Activated T-cell treated with anti-CD3 and anti-CD28 coated beads, Interleukin-2, amount 50 U/mL, for 72 hours (primary cell): Measurements from ENCODE around the gene SLIT3. TPM values are rescaled to one million over a fixed set of nuclear protein-coding genes. Genes with fewer than 3 reads are reported as not detected.

Experiments used
- ATAC-seq, 2 donors: fragments of 150-1000 bp; cut with Tn5 transposase; replicated peaks in 1 of 2; 2 replicates each; pipeline ENCODE4 v1.10.0; 2021; ENCODE audit warnings: moderate library complexity in 2 of 2, mild to moderate bottlenecking in 1 of 2
- DNase-seq, 2 donors: peaks; one replicate each; pipeline ENCODE4 v3.0.0; 2021 to 2022; ENCODE audit warnings: mixed read lengths in 1 of 2
- H3K27ac Mint-ChIP-seq: one replicate; pipeline ENCODE4 v1.8.0; 2022; ENCODE audit warnings: mild to moderate bottlenecking, moderate library complexity, mixed read lengths
- H3K27me3 Mint-ChIP-seq: one replicate; pipeline ENCODE4 v1.8.0; 2022; ENCODE audit warnings: low read depth, mixed read lengths
- H3K36me3 Mint-ChIP-seq, 2 donors: one replicate each; pipeline ENCODE4 v1.8.0; 2022; ENCODE audit warnings: mixed read lengths in 2 of 2, mild to moderate bottlenecking in 1 of 2; ENCODE audit not compliant: insufficient read depth in 2 of 2
- H3K4me1 Mint-ChIP-seq: one replicate; pipeline ENCODE4 v1.8.0; 2022; ENCODE audit warnings: low read depth, mixed read lengths
- H3K4me3 Mint-ChIP-seq, 2 donors: one replicate each; pipeline ENCODE4 v1.8.0; 2022; ENCODE audit warnings: mild to moderate bottlenecking in 2 of 2, mixed read lengths in 2 of 2, moderate library complexity in 2 of 2
- H3K9me3 Mint-ChIP-seq, 2 donors: one replicate each; pipeline ENCODE4 v1.8.0; 2022; ENCODE audit warnings: mixed read lengths in 2 of 2
- total RNA-seq, 2 donors: library from RNA; stranded (reverse); gene quantifications; one replicate each; pipeline ENCODE4 v1.2.3, GENCODE V29; 2022

SLIT3 gene
- total RNA-seq, 2 donors from 2014 or later, result 1.7 to 3.1 TPM

DNA sequence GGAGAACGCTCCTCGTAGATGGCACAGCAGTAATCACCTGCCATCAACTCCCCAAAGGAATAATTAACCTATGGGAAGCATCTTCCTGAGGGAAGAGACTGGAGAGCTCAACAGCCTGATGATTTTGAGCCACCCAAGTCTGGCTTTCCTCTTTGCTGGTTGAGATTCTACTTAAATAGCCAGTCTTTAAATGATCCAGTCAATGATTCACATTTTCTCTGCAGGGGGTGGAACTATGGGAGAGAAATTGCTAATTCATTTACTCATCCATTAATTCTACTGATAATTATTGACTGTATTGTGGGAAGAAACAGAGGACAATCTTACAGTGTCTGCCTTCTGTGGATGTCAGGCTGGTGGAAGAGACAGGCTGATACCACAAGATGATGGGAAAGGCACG, 366.8 kb downstream of the SLIT3 start:
- Mint-ChIP-seq H3K36me3 (no peaks in the 10 kb centered on the region), H3K9me3 (peaks cover 0 to 1% of the 10 kb centered on the region in 2 donors), H3K4me3 (no peak overlapping the region), H3K27me3 (no peaks in the 10 kb centered on the region), H3K27ac (no peak overlapping the region), H3K4me1 (peaks cover 11% of the 10 kb centered on the region)
- DNase-seq (no peak), ATAC-seq (no peak)

DNA sequence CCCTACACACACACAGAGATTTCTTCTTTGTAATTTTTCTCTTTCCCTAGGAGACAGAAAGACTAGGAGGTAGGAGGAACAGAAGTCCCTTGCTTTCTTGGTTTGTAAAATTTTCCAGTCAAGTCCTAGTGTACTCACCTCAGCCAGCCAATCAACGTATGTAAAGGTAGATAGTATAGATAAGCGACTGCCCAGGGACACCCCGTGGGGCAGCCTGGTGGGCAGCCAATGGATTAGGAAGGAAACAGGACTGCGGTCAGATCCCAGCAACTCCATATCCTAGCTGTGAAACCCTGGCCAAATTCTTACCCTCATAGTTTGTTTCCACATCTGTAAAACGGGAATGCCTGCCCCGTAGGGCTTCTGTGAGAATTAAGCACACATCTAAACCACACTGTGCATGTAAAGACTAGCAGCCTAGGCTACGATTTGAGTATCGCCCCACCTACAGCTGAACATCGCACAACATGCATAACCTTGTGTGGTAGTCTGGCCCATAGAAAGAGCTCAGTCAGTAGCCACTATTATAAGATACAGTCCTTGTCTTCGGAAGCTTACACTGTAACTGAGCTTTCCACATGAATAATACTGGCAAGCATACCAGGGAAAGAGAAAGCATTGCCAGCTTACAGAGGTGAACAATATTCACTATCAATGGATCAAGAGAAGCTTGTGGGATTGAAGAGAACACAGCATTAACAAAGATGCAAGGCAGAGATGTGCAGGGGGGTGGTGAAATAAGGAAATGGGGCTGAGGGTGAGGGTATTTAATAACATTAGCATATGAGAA, 368.3 kb downstream of the SLIT3 start:
- no peak overlapping the region for H3K27ac Mint-ChIP-seq
- peaks cover 10% of the 10 kb centered on the region for H3K27me3 Mint-ChIP-seq

DNA sequence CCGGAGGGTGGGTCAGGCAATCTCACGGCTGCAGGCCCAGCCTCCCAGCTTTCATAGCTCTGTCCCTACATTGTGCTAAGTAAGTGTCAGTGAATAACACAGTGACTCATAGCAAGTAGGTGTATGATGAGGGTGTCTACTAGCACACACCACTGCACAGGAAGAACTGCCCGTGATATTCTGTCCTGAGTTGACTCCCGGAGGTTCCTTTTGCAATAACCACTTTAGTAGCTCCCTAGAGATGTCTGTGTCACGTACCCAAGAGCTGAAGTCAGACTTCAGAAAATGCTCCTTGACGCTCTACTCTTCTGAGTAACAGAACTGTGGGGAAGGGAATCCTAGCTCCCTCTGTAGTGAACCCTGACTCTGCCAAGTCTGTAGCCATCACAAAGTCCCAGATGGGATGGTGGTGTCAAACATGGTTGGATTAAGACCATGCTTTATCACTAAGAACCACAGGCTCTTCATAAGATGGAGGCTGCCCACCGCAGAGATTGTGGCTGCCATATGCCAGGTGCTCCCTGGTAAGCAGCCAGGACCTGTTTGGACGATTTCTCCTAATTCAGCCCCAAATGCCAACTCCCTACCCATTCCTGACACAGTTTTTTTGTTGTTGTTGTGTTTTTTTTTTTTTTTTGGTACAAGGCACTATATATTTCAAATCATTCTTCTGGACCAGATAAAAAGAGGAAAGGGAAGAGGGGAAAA, 369.1 kb downstream of the SLIT3 start:
- Mint-ChIP-seq H3K27me3 (peaks cover 19% of the 10 kb centered on the region), H3K27ac (no peak overlapping the region), H3K36me3 (no peaks in the 10 kb centered on the region), H3K9me3 (peaks cover 0 to 1% of the 10 kb centered on the region in 2 donors), H3K4me1 (peaks cover 11% of the 10 kb centered on the region), H3K4me3 (no peak overlapping the region)
- DNase-seq, result no peak
- peak; percentile 89 to 95 for ATAC-seq

More for the DNA sequence above, 368.3 kb downstream of the SLIT3 start:
- H3K9me3 Mint-ChIP-seq, result peaks cover 0 to 1% of the 10 kb centered on the region in 2 donors
- DNase-seq (no peak), ATAC-seq (no peak)
- no peak overlapping the region for H3K4me3 Mint-ChIP-seq
- H3K36me3 Mint-ChIP-seq, result no peaks in the 10 kb centered on the region
- H3K4me1 Mint-ChIP-seq, result peaks cover 11% of the 10 kb centered on the region

DNA sequence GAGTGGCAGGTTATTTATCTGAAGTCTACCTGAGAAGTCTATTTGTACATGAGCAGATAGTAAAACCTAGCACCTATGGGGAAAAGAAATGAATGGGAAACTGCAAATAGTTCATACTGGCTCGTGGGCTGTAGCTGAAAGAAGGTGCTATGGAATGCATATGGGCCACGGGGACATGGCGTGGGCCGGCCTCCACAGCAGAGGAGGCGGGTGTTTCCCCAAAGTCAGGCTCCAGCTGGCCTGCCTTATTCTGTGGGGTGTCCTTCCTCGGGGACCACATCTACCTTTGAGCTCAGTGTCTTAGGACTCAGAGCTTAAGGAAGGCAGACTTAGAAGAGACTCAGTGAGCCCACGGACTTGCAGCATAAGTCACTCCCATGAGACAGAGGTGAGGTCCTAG, 371.3 kb downstream of the SLIT3 start:
- DNase-seq (no peak), ATAC-seq (no peak)
- H3K9me3 Mint-ChIP-seq, result no peaks in the 10 kb centered on the region
- peaks cover 24% of the 10 kb centered on the region for H3K27me3 Mint-ChIP-seq
- no peaks in the 10 kb centered on the region for H3K36me3 Mint-ChIP-seq
- H3K4me3 Mint-ChIP-seq, result no peak overlapping the region
- H3K27ac Mint-ChIP-seq, result no peak overlapping the region
- peaks cover 11% of the 10 kb centered on the region for H3K4me1 Mint-ChIP-seq

DNA sequence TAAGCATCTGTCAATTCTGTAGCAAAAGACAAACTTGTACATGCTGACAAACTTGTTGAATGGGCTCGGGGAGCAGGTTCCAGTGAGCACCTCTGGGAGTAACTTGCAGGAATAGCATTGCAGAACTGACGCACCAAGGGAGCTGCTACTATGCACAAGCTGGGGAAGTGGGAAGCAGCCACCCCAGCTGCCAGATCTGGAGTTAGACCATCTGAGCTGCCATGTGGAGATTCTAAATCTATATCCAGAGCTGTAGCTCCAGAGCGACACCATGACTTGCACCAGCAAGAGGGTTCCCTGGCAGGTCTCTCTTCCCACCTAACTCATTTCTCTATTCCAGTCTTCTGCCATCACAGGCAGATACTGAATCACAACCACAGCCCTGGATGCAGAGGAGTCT, 375.8 kb downstream of the SLIT3 start:
- ATAC-seq (no peak), DNase-seq (no peak)
- no peak overlapping the region for H3K27ac Mint-ChIP-seq
- no peak overlapping the region for H3K4me3 Mint-ChIP-seq
- no peaks in the 10 kb centered on the region for H3K9me3 Mint-ChIP-seq
- H3K4me1 Mint-ChIP-seq, result no peaks in the 10 kb centered on the region
- peaks cover 63% of the 10 kb centered on the region for H3K27me3 Mint-ChIP-seq
- no peaks in the 10 kb centered on the region for H3K36me3 Mint-ChIP-seq

DNA sequence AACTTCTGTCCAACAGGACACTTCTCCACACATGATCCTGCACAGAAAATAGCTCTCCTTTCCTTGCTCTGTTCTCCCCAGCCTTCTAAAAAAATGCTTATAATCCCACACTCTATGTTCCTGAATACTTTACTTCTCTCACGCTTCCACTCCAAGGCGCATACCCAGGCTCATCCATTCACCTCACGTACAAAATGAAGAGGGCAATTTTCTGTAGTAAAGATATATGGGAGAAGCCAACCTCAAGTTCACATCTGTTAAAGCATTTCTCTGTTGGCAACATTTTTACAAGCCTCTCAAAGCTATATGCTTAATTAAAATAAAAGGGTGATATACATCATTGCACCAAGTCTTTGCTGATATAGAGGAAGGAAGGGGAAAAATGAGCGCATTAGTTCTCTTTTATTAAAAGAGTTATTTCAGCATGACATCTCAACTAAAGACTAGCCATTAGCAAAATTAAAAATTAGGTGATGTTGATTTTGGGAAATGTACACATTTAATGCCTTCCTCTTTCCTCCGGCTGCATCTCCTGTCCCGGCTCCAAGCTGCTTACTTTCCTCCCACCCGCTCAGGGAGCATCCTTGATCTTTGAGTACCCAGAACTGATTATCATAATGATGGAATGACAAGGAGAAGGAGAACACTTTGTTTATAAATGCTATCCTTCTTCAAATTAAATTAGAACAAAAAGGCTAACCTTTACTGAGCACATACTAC, 379.6 kb downstream of the SLIT3 start:
- no peak for DNase-seq
- no peaks in the 10 kb centered on the region for H3K36me3 Mint-ChIP-seq
- H3K4me1 Mint-ChIP-seq, result no peaks in the 10 kb centered on the region
- no peak overlapping the region for H3K27ac Mint-ChIP-seq
- no peaks in the 10 kb centered on the region for H3K9me3 Mint-ChIP-seq
- peaks cover 68% of the 10 kb centered on the region for H3K27me3 Mint-ChIP-seq
- ATAC-seq, result no peak
- no peak overlapping the region for H3K4me3 Mint-ChIP-seq

DNA sequence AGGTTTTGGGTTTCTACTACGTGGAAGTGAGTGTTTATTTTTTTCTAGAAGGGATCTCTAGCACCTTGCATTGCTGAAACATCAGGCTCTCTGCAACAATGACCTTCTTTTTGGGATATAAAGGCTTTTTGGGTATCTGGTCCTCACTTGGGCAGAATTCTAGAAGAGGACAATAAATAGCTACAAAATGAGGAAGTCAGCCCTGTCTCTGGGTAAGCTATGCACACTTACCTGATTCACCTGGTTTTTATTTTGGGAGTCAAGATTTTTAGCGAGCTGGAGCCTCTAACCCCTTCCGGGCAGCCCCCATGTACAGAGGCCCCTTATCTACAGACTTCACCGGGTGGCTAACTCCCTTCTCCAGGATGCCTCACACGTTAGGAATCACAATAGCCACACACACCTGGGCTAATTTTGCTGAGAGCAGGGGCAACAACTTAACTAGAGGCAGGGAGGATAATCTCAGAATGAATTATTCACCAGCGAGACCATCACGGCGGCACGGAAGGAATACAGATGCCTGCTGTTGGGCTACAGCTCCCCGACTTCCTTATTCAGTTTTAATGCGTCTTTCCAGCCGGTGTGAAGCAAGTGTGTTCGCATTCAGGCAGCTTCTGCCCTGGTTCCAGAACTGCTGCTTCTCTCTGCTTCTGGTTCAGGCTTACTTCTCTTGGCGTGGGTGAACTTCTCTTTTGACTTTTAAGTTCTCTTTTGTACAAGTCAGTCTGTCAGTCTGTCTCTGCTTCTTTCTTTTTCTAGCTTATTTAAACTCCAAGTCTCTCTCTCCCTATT, 380.7 kb downstream of the SLIT3 start:
- peak overlapping the region; percentile 23 to 39 for H3K4me3 Mint-ChIP-seq
- H3K27me3 Mint-ChIP-seq, result peaks cover 73% of the 10 kb centered on the region
- no peaks in the 10 kb centered on the region for H3K4me1 Mint-ChIP-seq
- no peak overlapping the region for H3K27ac Mint-ChIP-seq
- no peaks in the 10 kb centered on the region for H3K9me3 Mint-ChIP-seq
- ATAC-seq, result no peak
- no peak for DNase-seq
- H3K36me3 Mint-ChIP-seq, result no peaks in the 10 kb centered on the region

DNA sequence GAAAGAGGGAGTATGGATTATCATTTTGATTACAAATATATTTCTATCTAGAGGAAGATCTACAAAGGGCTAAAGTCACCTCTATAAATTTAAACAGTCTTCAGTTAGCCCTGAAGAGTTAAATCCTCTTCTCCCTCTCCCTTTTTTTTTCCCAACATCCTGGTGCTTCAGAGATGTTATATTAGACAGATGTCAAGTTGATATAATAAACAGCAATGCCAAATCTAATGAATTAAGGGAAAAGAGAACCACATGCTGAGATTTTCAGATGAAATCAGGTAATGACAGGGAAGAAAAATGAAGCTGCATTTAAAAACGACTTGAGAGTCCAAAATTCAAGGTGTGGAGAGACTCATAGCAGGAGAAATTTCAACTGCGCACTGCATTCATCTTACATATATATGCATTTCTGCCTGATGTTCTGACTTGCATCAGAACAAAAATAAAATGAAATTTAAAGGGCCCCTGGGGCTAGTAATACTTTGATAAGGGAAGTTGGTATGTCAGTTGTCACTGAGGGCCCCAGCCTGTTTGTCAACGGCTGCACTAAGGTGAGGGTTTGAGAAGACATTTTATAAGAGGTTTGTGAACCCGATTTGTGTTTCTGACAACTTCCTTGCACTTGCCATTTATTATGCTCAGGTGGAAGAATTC, 382.9 kb downstream of the SLIT3 start:
- peaks cover 69% of the 10 kb centered on the region for H3K27me3 Mint-ChIP-seq

DNA sequence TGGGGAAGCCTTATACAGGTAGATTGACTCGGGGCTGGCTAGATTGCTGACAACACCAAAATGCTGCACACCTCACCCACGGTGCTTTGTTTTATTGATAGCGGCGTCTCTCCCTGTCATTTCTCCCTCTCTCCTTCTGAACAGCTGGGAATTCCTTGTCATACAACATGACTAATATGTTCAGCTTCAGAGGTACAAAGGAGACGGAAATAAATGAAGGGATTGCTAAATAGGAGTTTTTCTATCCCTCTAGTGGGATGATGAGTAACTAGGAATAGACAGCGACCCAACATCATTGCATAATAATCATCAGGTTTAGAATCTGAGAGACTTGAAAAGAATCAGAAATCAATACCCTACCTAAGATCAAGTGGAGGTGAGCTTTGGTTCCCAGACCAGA, 384.1 kb downstream of the SLIT3 start:
- no peaks in the 10 kb centered on the region for H3K9me3 Mint-ChIP-seq

More for the DNA sequence above, 382.9 kb downstream of the SLIT3 start:
- Mint-ChIP-seq H3K9me3 (no peaks in the 10 kb centered on the region), H3K4me1 (no peaks in the 10 kb centered on the region), H3K27ac (no peak overlapping the region), H3K4me3 (no peak overlapping the region), H3K36me3 (no peaks in the 10 kb centered on the region)
- ATAC-seq, result no peak
- DNase-seq, result no peak

DNA sequence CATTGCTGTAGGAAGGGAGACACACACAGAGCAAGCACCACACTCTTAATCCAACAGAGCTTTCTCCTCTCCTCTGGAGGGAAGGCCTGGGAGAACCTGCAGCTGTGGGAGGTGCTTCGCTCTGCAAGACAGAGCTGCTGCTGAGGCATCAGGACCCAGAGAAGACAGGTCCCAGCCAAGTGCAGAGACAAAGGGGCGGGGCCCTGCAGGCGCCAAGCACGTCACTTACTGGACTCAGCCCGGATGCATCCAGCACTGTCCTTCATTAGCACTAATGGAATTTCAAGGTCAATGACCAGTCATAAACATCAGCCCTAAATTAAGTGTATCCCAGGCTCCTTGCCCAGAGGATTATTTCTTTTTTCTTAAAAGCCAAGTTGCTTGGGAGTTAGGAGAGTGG, 384.7 kb downstream of the SLIT3 start:
- H3K36me3 Mint-ChIP-seq, result no peaks in the 10 kb centered on the region
- DNase-seq (no peak), ATAC-seq (no peak)
- H3K4me1 Mint-ChIP-seq, result no peaks in the 10 kb centered on the region
- no peaks in the 10 kb centered on the region for H3K9me3 Mint-ChIP-seq
- peaks cover 59% of the 10 kb centered on the region for H3K27me3 Mint-ChIP-seq
- H3K27ac Mint-ChIP-seq, result no peak overlapping the region
- H3K4me3 Mint-ChIP-seq, result no peak overlapping the region

More for the DNA sequence above, 384.1 kb downstream of the SLIT3 start:
- Mint-ChIP-seq H3K4me3 (no peak overlapping the region), H3K36me3 (no peaks in the 10 kb centered on the region), H3K4me1 (no peaks in the 10 kb centered on the region), H3K27me3 (peaks cover 65% of the 10 kb centered on the region), H3K27ac (no peak overlapping the region)
- DNase-seq (no peak), ATAC-seq (no peak)

DNA sequence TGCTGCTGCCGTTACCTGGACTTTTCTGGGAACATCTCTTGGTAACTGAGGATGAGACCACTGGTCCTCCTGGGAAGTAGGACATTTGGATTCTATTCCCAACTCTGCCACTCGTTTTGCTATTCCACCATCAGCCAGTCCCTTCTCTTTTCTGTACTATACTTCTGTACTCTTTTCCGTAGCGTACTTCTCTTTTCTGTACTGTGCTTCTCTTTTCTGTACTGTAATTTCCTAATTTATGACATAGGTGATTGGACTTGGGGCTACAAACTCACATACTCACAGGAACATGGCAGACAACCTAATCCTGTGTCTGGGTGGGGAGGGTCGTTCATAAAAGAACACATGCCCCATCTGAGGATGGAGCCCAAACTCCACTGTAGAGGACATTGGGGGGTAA, 386.4 kb downstream of the SLIT3 start:
- Mint-ChIP-seq H3K4me3 (no peak overlapping the region), H3K36me3 (no peaks in the 10 kb centered on the region), H3K27ac (no peak overlapping the region), H3K27me3 (peaks cover 42% of the 10 kb centered on the region), H3K9me3 (no peaks in the 10 kb centered on the region), H3K4me1 (no peaks in the 10 kb centered on the region)
- no peak for DNase-seq
- no peak for ATAC-seq

DNA sequence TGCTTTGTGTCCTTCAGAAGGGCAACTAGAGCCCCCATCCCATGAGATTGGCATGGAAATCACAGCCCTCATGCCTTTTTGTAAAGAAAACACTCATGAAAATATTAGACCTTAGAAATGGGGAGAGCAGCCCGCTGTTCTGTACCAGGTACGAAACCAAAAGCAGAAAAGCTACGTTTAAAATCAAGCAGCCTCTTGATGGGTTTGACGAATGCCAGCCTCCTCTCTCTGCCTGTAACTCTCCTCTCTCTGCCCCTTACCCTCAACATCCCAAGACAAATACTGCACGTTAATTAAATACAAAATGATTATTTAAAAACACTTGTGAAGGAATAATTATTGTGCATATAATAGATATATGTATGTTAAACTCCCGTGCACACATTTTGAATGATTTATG, 390.1 kb downstream of the SLIT3 start:
- no peak overlapping the region for H3K27ac Mint-ChIP-seq
- H3K9me3 Mint-ChIP-seq, result no peaks in the 10 kb centered on the region
- peaks cover 20% of the 10 kb centered on the region for H3K27me3 Mint-ChIP-seq
- ATAC-seq (no peak), DNase-seq (no peak)
- no peak overlapping the region for H3K4me3 Mint-ChIP-seq
- H3K36me3 Mint-ChIP-seq, result no peaks in the 10 kb centered on the region
- H3K4me1 Mint-ChIP-seq, result no peaks in the 10 kb centered on the region
